CD4-positive, alpha-beta T cell (primary cell): ENCODE data around the gene ZC3H4. TPM values are rescaled to one million over a fixed set of nuclear protein-coding genes. Genes with fewer than 3 reads are reported as not detected.

ENCODE experiments used
- ATAC-seq: fragments of 200-7000 bp; cut with Tn5 transposase; one replicate; pipeline ENCODE4 v1.10.0; 2022; ENCODE audit warnings: mild to moderate bottlenecking; ENCODE audit not compliant: poor library complexity
- CTCF ChIA-PET: fragments of 350-600 bp; sonication (Branson Sonifier 250); formaldehyde crosslinking; loops from one replicate; lab custom pipeline; 2021; ENCODE audit warnings: antibody characterized with exemption, inconsistent platforms; lab: Charles Lee
- POLR2A ChIA-PET: fragments of 350-600 bp; sonication (Branson Sonifier 250); formaldehyde crosslinking; loops from one replicate; lab custom pipeline; 2021; ENCODE audit warnings: antibody characterized with exemption, inconsistent platforms; lab: Charles Lee
- DNase-seq, 14 experiments: peaks; one replicate each; pipeline ENCODE4 v3.0.0-alpha.2; 2013 to 2020; ENCODE audit warnings: mixed read lengths in 2 of 14
- H3K27ac ChIP-seq, 2 donors: one replicate each; pipeline versions ENCODE4 v1.5.1 to v1.7.0; 2013; ENCODE audit warnings: low read length in 2 of 2, low read depth in 1 of 2, mild to moderate bottlenecking in 1 of 2
- H3K27me3 ChIP-seq, 2 experiments: 1 replicate in 1 of 2; 2 replicates in 1 of 2; pipeline versions ENCODE4 v1.6.1 to v1.7.0; 2013; ENCODE audit warnings: low read length in 2 of 2, control low read depth in 1 of 2, mild to moderate bottlenecking in 1 of 2, moderate library complexity in 1 of 2; ENCODE audit not compliant: insufficient read depth in 2 of 2, control insufficient read depth in 1 of 2
- H3K36me3 ChIP-seq: one replicate; pipeline ENCODE4 v1.6.1; 2013; ENCODE audit warnings: low read length, control low read depth; ENCODE audit not compliant: insufficient read depth
- H3K4me1 ChIP-seq: one replicate; pipeline ENCODE4 v1.6.1; 2013; ENCODE audit warnings: low read length, control low read depth; ENCODE audit not compliant: insufficient read depth
- H3K4me3 ChIP-seq: one replicate; pipeline ENCODE4 v1.5.1; 2013; ENCODE audit warnings: mild to moderate bottlenecking, low read length, moderate library complexity
- H3K9me3 ChIP-seq, 2 experiments: 1 replicate in 1 of 2; 2 replicates in 1 of 2; pipeline versions ENCODE4 v1.6.1 to v1.7.0; 2013; ENCODE audit warnings: low read length in 2 of 2, mild to moderate bottlenecking in 2 of 2, control low read depth in 1 of 2, moderate library complexity in 1 of 2; ENCODE audit not compliant: control insufficient read depth in 1 of 2, insufficient read depth in 1 of 2
- H3K27ac Mint-ChIP-seq: one replicate; pipeline ENCODE4 v1.8.0; 2020; ENCODE audit warnings: mixed read lengths
- H3K27me3 Mint-ChIP-seq: one replicate; pipeline ENCODE4 v1.8.0; 2021; ENCODE audit warnings: mixed read lengths
- H3K36me3 Mint-ChIP-seq: one replicate; pipeline ENCODE4 v1.8.0; 2021; ENCODE audit warnings: low read depth, mixed read lengths
- H3K4me1 Mint-ChIP-seq: one replicate; pipeline ENCODE4 v1.8.0; 2021; ENCODE audit warnings: low read depth, mixed read lengths
- H3K4me3 Mint-ChIP-seq: one replicate; pipeline ENCODE4 v1.8.0; 2020; ENCODE audit warnings: mild to moderate bottlenecking, mixed read lengths
- H3K9me3 Mint-ChIP-seq: one replicate; pipeline ENCODE4 v1.8.0; 2020; ENCODE audit warnings: mixed read lengths
- intact Hi-C, 2 experiments: fragments of 100-400 bp; cut with DNase I in 1 of 2; cut with micrococcal nuclease in 1 of 2; formaldehyde crosslinking; loops; one replicate each; pipeline versions ENCODE4 v1.15.1 to v1.9.0; 2023 to 2025; cut with DNase I, micrococcal nuclease
- total RNA-seq, 174 experiments: library from RNA in 2 of 174; stranded (reverse) in 2 of 174; gene quantifications; one replicate each; pipeline ENCODE4 v1.2.3 and lab custom pipeline; 2021 to 2026
- TF ChIP-seq, protein P1 (sequence below): fragments of 200-600 bp; IDR thresholded peaks from one replicate; pipeline ENCODE4 v1.8.0; 2022; ENCODE audit warnings: antibody characterized with exemption, mild to moderate bottlenecking

The ZC3H4 gene
- total RNA-seq, 2 experiments from 2014 or later: 39.4 to 43.7 TPM

DNA sequence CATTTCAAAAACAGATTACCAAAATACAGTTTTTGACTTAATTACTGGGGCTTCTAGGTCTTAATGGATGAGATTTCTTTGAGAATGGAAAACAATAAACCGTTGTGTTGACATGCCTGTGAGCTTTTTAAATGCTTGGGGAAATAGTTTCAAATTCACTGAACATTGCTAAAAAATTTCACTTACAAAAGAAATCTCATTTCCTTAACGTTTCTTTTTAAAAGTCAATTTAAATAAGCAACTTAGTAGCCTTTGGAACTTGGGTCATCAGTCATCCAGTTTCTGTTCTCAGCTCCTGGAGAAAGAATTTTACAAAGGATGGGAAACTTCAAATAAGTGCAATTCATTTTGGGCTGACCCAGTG lies 4.4 kb downstream of the ZC3H4 start:
- Histone ChIP-seq H3K9me3 (no peaks in the 10 kb centered on the region), H3K4me3 (peak overlapping the region; percentile 82), H3K4me1 (peaks cover 55% of the 10 kb centered on the region), H3K27me3 (no peaks in the 10 kb centered on the region), H3K27ac (peak overlapping the region; percentile 99 to 100), H3K36me3 (peaks cover 7% of the 10 kb centered on the region)
- H3K4me1 Mint-ChIP-seq: peaks cover 75% of the 10 kb centered on the region
- H3K4me3 Mint-ChIP-seq: peak overlapping the region; percentile 98
- H3K9me3 Mint-ChIP-seq: no peaks in the 10 kb centered on the region
- no peaks in the 10 kb centered on the region for H3K27me3 Mint-ChIP-seq
- ChIA-PET POLR2A (interaction anchor here (0.6 to 10.4 kb wide), 3 partner anchors 15 to 80 kb away, joined by 3 to 124 read pairs (median 3); no protein-coding TSS in a partner anchor), CTCF (interaction anchor here (1.3 kb wide), 1 partner anchor 135 kb away, joined by 4 read pairs; no protein-coding TSS in a partner anchor)
- peaks cover 40% of the 10 kb centered on the region for H3K36me3 Mint-ChIP-seq
- intact Hi-C loops: loop anchor here in 1 of 2 experiments (10.0 kb wide), 1 partner anchor 94 kb away; the partner anchor contains the start of gene NPAS1
- ATAC-seq: no peak
- no peak for DNase-seq
- peak overlapping the region; percentile 98 for H3K27ac Mint-ChIP-seq
- TF ChIP-seq, protein P1, sequence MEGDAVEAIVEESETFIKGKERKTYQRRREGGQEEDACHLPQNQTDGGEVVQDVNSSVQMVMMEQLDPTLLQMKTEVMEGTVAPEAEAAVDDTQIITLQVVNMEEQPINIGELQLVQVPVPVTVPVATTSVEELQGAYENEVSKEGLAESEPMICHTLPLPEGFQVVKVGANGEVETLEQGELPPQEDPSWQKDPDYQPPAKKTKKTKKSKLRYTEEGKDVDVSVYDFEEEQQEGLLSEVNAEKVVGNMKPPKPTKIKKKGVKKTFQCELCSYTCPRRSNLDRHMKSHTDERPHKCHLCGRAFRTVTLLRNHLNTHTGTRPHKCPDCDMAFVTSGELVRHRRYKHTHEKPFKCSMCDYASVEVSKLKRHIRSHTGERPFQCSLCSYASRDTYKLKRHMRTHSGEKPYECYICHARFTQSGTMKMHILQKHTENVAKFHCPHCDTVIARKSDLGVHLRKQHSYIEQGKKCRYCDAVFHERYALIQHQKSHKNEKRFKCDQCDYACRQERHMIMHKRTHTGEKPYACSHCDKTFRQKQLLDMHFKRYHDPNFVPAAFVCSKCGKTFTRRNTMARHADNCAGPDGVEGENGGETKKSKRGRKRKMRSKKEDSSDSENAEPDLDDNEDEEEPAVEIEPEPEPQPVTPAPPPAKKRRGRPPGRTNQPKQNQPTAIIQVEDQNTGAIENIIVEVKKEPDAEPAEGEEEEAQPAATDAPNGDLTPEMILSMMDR: no peak

GRCh38 chr19:47107953-47108746 lies 5.4 kb downstream of the ZC3H4 start:
- Histone ChIP-seq H3K4me3 (peak overlapping the region; percentile 11), H3K27ac (peak overlapping the region; percentile 66 to 100), H3K27me3 (no peaks in the 10 kb centered on the region), H3K36me3 (peaks cover 7% of the 10 kb centered on the region), H3K4me1 (peaks cover 49% of the 10 kb centered on the region), H3K9me3 (no peaks in the 10 kb centered on the region)
- peak in 1 of 14 experiments; percentile 23 for DNase-seq
- peaks cover 35% of the 10 kb centered on the region for H3K36me3 Mint-ChIP-seq
- TF ChIP-seq, protein P1: no peak
- H3K4me1 Mint-ChIP-seq: peaks cover 68% of the 10 kb centered on the region
- POLR2A ChIA-PET: interaction anchor here (0.6 to 10.4 kb wide), 2 partner anchors 14 to 81 kb away, joined by 3 to 124 read pairs; no protein-coding TSS in a partner anchor
- H3K4me3 Mint-ChIP-seq: peak overlapping the region; percentile 42
- H3K27me3 Mint-ChIP-seq: no peaks in the 10 kb centered on the region
- intact Hi-C loops: loop anchor here in 1 of 2 experiments (10.0 kb wide), 1 partner anchor 93 kb away; the partner anchor contains the start of gene NPAS1
- no peak for ATAC-seq
- H3K27ac Mint-ChIP-seq: peak overlapping the region; percentile 98
- no peaks in the 10 kb centered on the region for H3K9me3 Mint-ChIP-seq
- CTCF ChIA-PET: no interaction called here

DNA sequence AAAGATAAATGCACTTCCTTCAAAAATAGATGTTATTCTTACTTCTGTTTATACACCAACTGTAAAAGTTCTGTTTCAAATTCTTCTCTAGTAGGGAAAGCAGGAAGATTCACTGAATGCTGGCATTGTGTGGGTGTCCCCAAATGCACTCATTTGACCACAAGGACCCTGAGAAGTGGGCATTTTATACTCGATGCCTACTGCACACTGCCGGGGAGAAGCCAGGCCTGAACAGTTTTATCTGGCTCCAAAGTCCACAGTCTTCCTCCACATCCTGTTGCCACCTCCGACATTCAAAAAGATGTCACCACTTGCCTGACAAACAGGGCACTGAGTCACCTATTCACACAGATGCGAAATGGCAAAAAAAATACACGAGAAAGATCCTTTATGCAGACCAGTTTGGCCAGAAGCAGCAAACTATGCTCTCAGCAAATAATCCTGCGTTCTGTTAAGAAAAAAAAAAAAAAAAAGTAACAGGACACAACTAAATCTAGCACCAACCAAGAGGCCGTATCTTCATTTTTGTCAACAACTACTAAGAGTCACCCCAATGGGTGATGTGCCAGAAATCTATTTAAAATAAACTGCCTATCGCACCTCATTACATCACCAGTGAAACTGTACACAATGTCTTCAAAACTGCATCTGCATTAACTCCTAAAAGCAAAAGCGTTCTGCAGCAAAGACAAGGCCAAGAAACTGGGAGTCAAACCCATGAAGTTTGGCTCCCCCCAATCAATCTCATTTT lies 6.2 kb downstream of the ZC3H4 start:
- peaks cover 32% of the 10 kb centered on the region for H3K36me3 Mint-ChIP-seq
- ATAC-seq: peak; percentile 33
- POLR2A ChIA-PET: interaction anchor here (10.4 kb wide), 1 partner anchor 13 kb away, joined by 124 read pairs; no protein-coding TSS in a partner anchor

More for the DNA sequence above, 6.2 kb downstream of the ZC3H4 start:
- Histone ChIP-seq H3K36me3 (peaks cover 8% of the 10 kb centered on the region), H3K4me1 (peaks cover 47% of the 10 kb centered on the region), H3K9me3 (no peaks in the 10 kb centered on the region), H3K27me3 (no peaks in the 10 kb centered on the region), H3K4me3 (peak overlapping the region; percentile 11), H3K27ac (peak overlapping the region; percentile 66 to 100)
- Mint-ChIP-seq H3K27me3 (no peaks in the 10 kb centered on the region), H3K4me3 (peak overlapping the region; percentile 42), H3K4me1 (peaks cover 73% of the 10 kb centered on the region), H3K27ac (peak overlapping the region; percentile 98), H3K9me3 (no peaks in the 10 kb centered on the region)
- intact Hi-C loops: loop anchor here in 1 of 2 experiments (10.0 kb wide), 1 partner anchor 93 kb away; the partner anchor contains the start of gene NPAS1
- TF ChIP-seq, protein P1: no peak
- peak in 12 of 14 experiments; percentile 24 to 77 (median 42) for DNase-seq
- CTCF ChIA-PET: interaction anchor here (1.1 to 1.2 kb wide), 2 partner anchors 24 to 137 kb away, joined by 3 to 4 read pairs; partner anchors contain the start of gene SAE1
